Fibroblast of skin of left quadriceps (primary cell): ENCODE measurements around the gene PLEKHG4.

ENCODE experiments used
- DNase-seq, 2 experiments: peaks; one replicate each; pipeline ENCODE4 v3.0.0-alpha.2; 2013; ENCODE audit warnings: low read depth in 2 of 2

Gene PLEKHG4

GRCh38 chr16:67284699-67285646, 5.6 kb downstream of the PLEKHG4 start:
- no peak for DNase-seq

- no peak for DNase-seq
These were observed 7.3 kb downstream of the PLEKHG4 start for GRCh38 chr16:67286441-67287235.

GRCh38 chr16:67287960-67288359, 8.6 kb downstream of the PLEKHG4 start:
- no peak for DNase-seq

- DNase-seq, result no peak
These were observed 12.1 kb downstream of the PLEKHG4 start for GRCh38 chr16:67291461-67291860.

- no peak for DNase-seq
These were observed 14.9 kb downstream of the PLEKHG4 start for GRCh38 chr16:67294171-67294757.

GRCh38 chr16:67294938-67295361, 15.6 kb downstream of the PLEKHG4 start:
- peak in 1 of 2 experiments; percentile 22 for DNase-seq

- peak; percentile 27 to 42 for DNase-seq
These were observed 17.1 kb downstream of the PLEKHG4 start for GRCh38 chr16:67296420-67296819.

- no peak for DNase-seq
These were observed 18.9 kb downstream of the PLEKHG4 start for GRCh38 chr16:67298277-67298676.

GRCh38 chr16:67299269-67299668, 19.9 kb downstream of the PLEKHG4 start:
- no peak for DNase-seq

GRCh38 chr16:67301080-67301782, 21.9 kb downstream of the PLEKHG4 start:
- no peak for DNase-seq

- no peak for DNase-seq
These were observed 22.7 kb downstream of the PLEKHG4 start for GRCh38 chr16:67302076-67302475.

- no peak for DNase-seq
These were observed 23.6 kb downstream of the PLEKHG4 start for GRCh38 chr16:67302970-67303369.

- no peak for DNase-seq
These were observed 24.7 kb downstream of the PLEKHG4 start for GRCh38 chr16:67304020-67304419.

- no peak for DNase-seq
These were observed 26.1 kb downstream of the PLEKHG4 start for GRCh38 chr16:67305216-67306071.

- no peak for DNase-seq
These were observed 31.2 kb downstream of the PLEKHG4 start for GRCh38 chr16:67310561-67310960.

- DNase-seq, result peak; percentile 96 to 97
These were observed 32.5 kb downstream of the PLEKHG4 start for GRCh38 chr16:67311607-67312488.

- no peak for DNase-seq
These were observed 33.4 kb downstream of the PLEKHG4 start for GRCh38 chr16:67312719-67313118.

- no peak for DNase-seq
These were observed 38.5 kb downstream of the PLEKHG4 start for GRCh38 chr16:67317853-67318252.

GRCh38 chr16:67326115-67326471, 46.8 kb downstream of the PLEKHG4 start:
- no peak for DNase-seq
